M059J (cell line): ENCODE data around the gene UGT1A8. TPM values are rescaled to one million over a fixed set of nuclear protein-coding genes. Genes with fewer than 3 reads are reported as not detected.
"Not testable (repeated sequence)": the region's sequence is repeated elsewhere in the genome, so short reads cannot be mapped to it uniquely, and the experiment has no call there.

Source experiments
- DNase-seq: peaks from one replicate; pipeline ENCODE4 v3.0.0-alpha.2; 2012; ENCODE audit warnings: low read depth
- total RNA-seq: library from RNA; depleted of rRNA; stranded (reverse); fragments of >200 nt; shearing (Covaris generic); gene quantifications from 2 replicates; pipeline ENCODE4 v1.2.3, GENCODE V29; 2014

Gene UGT1A8
- total RNA-seq, 1 experiment from 2014 or later = not detected

- DNase-seq = peak; percentile 15
These were observed 69.5 kb downstream of the UGT1A8 start for GRCh38 chr2:233686928-233687327.

- no peak for DNase-seq
These were observed 70.9 kb downstream of the UGT1A8 start for GRCh38 chr2:233688341-233688740.

DNA sequence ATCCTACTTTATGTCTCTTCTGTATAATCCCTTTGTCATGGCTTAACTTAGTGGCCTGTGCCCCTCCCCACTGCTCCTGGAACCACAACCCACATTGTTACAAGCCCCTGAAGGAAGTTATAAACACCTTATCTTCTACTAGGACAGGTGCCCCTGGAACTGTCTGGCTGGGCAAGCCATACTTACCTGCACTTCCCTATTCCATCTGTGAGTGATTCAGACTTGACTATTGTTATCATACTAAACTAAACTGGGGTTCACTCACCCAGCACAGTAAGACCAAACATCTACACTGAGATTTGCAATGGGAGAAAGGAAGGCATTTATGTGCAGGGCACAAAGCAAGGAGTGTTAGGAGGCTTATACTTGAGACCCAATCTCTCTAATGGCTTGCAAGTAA, 71.6 kb downstream of the UGT1A8 start:
- no peak for DNase-seq

DNA sequence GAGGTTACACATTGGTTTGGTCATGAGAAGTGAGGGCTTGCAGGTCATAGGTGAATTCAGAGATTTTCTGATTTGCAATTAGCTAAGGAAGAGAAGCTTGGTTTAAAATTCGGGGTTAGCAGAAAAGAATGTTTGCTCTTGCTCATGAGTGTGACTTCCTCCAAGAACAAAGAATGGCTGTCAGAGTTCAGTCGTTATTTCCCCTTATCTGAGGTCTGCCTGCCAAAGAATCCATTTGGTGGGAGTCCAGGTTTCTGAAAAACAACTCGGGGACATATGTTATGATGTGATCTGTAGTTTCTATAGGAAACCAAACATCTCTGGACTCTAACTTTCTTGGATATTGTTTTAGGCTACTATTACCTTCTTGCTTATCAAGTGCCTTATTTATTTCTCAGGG, 72.1 kb downstream of the UGT1A8 start:
- no peak for DNase-seq

- peak; percentile 86 for DNase-seq
These were observed 73.0 kb downstream of the UGT1A8 start for GRCh38 chr2:233690444-233690843.

GRCh38 chr2:233691443-233692433, 74.3 kb downstream of the UGT1A8 start:
- DNase-seq = no peak

- no peak for DNase-seq
These were observed 75.2 kb downstream of the UGT1A8 start, which contains the start of gene UGT1A6 for GRCh38 chr2:233692648-233693047. TSS of gene UGT1A6 (plus strand) at chr2:233692890. CDS start at chr2:233693005, 115 bp downstream.

GRCh38 chr2:233693963-233694362, 76.5 kb downstream of the UGT1A8 start:
- DNase-seq = no peak

DNA sequence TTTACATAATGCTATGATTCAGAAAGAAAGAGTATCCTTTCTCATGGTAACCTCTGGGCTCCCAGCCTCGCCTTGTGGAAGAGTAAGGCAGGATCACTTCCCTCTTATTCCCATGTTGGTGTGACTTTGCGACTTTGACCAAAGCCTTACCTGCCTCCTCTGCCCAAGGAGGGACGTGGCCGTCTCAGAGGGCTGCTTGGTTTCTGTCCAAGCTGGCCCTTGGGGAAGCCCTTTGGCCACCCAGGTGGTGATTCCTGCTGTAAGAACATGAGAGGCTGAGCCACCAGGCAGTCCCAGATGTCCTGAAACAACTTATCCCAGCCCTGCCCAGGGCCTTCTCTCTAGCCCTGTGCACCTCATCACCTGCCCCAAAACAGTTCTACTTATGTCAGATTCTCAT, 81.3 kb downstream of the UGT1A8 start:
- no peak for DNase-seq

- no peak for DNase-seq
These were observed 82.1 kb downstream of the UGT1A8 start for GRCh38 chr2:233699424-233700027.

DNA sequence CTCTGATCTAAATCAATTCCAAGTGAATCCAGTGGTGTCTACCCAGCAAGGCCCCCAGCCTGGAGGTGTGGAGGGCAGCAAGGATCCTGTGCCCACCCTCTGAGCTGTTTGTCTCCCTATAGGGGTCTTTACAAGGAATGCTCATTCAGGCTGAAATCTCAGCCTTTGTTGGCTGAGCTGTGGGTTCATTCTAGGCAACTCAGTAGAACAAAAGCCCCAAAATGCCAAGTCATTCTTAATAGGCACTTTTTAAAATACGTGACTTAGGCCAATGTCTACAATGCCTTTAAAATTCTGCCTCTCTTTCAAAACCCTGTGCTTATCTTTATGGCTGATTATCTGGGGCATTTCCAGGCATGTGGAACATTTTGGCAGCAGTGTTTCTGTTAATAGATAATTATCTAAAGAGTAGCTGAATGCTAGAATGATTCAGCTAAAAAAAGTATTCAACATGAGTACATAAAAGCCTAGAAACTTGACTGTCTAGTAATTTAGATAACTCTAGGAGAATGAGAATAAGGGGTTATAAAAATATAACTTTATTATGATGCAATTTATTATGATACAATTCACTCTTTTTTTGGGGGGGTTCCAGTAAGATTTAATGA, 82.7 kb downstream of the UGT1A8 start:
- peak; percentile 88 for DNase-seq

DNA sequence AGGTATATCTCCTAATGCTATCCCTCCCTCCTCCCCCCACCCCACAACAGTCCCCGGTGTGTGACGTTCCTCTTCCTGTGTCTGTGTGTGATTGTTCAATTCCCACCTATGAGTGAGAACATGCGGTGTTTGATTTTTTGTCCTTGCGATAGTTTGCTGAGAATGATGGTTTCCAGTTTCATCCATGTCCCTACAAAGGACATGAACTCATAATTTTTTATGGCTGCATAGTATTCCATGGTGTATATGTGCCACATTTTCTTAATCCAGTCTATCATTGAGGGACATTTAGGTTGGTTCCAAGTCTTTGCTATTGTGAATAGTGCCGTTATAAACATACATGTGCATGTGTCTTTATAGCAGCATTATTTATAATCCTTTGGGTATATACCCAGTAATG, 83.4 kb downstream of the UGT1A8 start:
- DNase-seq = not testable (repeated sequence)

GRCh38 chr2:233702238-233702637, 84.8 kb downstream of the UGT1A8 start:
- DNase-seq = no peak

GRCh38 chr2:233705911-233706506, 88.6 kb downstream of the UGT1A8 start:
- DNase-seq = peak; percentile 63

GRCh38 chr2:233706720-233707119, 89.3 kb downstream of the UGT1A8 start:
- DNase-seq = peak; percentile 85

DNA sequence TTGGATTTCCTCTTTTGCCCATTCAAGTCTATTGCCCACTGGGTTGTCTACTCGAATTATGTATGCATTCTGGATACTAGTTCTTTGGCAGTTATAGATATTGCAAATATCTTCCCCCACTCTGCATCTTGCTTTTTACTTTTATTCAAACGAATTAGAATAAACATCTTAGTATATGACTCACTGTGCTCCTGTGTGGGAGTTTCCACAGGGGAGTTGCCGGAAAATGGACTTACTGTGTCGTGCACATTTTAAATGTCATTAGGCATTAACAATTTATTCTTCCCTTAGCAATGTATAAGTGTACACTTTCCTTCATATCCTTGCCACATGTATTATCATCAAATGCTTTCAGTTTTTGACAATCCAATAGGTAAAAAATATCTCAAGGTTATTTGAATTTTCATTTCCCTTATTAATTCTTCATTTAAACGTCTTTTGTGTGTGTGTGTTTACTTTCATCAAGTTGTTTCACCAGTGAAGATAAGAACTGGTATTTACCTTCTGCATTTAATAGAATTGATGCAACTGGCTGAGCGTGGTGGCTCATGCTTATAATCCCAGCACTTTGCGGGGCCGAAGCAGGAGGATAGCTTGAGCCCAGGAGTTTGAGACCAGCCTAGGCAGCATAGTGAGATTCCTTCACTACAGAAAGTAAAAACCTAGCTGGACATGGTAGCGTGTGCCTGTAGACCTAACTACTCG, 90.7 kb downstream of the UGT1A8 start:
- DNase-seq = peak; percentile 63

- no peak for DNase-seq
These were observed 91.5 kb downstream of the UGT1A8 start for GRCh38 chr2:233708942-233709341.

DNA sequence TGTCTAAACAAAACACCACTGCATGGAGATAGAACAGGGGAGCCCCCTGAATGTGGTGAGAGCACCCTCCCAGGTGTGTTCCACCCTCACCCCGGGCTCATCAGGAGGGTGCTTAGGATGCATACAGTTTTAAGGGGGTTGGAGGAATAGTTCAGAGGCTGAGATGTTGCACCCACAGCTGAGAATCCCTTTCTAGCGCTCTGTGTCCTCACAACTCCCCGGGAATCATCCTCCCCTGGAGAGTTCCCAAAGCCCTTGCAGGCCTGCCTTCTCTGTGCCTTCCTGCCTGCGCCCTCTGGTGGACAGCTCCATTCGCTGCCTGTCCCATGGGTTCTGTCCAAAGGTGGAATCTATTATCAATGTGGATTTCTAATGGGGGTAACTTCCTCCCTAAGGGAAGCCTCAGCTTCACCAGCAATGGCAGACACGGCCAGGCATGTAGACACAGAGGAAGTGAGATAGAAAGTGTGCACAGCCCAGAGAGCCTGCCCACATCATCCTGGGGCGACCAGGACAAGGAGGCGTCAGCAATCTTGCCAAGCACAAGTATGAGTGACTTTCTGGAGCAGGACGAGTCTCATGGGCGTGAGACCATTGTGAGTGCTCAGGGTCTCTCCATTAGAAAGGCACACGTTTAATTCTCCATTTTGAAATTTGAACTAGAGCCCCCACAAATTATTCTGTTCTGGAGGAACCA, 94.0 kb downstream of the UGT1A8 start:
- DNase-seq = peak; percentile 79

- no peak for DNase-seq
These were observed 95.3 kb downstream of the UGT1A8 start, which contains the start of gene UGT1A5 for GRCh38 chr2:233712611-233713261. TSS of gene UGT1A5 (plus strand) at chr2:233712907. CDS start at chr2:233712992, 85 bp downstream.

DNA sequence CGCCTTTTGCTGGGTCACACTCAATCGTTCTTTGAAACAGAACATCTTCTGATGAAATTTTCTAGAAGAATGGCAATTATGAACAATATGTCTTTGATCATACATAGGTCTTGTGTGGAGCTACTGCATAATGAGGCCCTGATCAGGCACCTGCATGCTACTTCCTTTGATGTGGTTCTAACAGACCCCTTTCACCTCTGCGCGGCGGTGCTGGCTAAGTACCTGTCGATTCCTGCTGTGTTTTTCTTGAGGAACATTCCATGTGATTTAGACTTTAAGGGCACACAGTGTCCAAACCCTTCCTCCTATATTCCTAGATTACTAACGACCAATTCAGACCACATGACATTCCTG, 95.8 kb downstream of the UGT1A8 start:
- DNase-seq = no peak
